Retinal pigment epithelial cell (primary cell): ENCODE measurements around the gene PSMA7.
A peak's percentile ranks its signal among the peaks of the same experiment; 100 is the strongest.

Experiments
- DNase-seq: peaks from one replicate; pipeline ENCODE4 v3.0.0-alpha.2; 2010; ENCODE audit warnings: low read depth
- H3K4me3 ChIP-seq: 2 replicates; pipeline ENCODE4 v1.5.1; 2011; ENCODE audit warnings: mild to moderate bottlenecking, low read length, control low read depth, moderate library complexity
- CTCF ChIP-seq: conservative IDR thresholded peaks from 2 replicates; pipeline ENCODE4 v1.5.1; 2011; ENCODE audit warnings: low read depth, low read length, control low read depth, inconsistent platforms

PSMA7 gene

GRCh38 chr20:62141043-62141396 lies 2.2 kb downstream of the PSMA7 start:
- H3K4me3 ChIP-seq, result peak overlapping the region; percentile 82
- no peak for TF ChIP-seq CTCF
- no peak for DNase-seq

GRCh38 chr20:62139636-62140035 lies 3.6 kb downstream of the PSMA7 start:
- no peak for DNase-seq
- no peak for TF ChIP-seq CTCF
- no peak overlapping the region for H3K4me3 ChIP-seq

GRCh38 chr20:62138912-62139311 lies 4.3 kb downstream of the PSMA7 start:
- DNase-seq, result no peak
- H3K4me3 ChIP-seq, result no peak overlapping the region

GRCh38 chr20:62138204-62138543 lies 5.0 kb downstream of the PSMA7 start:
- DNase-seq, result no peak
- no peak overlapping the region for H3K4me3 ChIP-seq
- TF ChIP-seq CTCF, result no peak

More at GRCh38 chr20:62138912-62139311, 4.3 kb downstream of the PSMA7 start:
- TF ChIP-seq CTCF, result no peak

- no peak for TF ChIP-seq CTCF
- no peak overlapping the region for H3K4me3 ChIP-seq
These were observed 5.6 kb downstream of the PSMA7 start for GRCh38 chr20:62137478-62138203.

GRCh38 chr20:62137092-62137384 lies 6.2 kb downstream of the PSMA7 start:
- no peak for DNase-seq
- no peak for TF ChIP-seq CTCF
- H3K4me3 ChIP-seq, result no peak overlapping the region

More at GRCh38 chr20:62137478-62138203, 5.6 kb downstream of the PSMA7 start:
- no peak for DNase-seq

- no peak overlapping the region for H3K4me3 ChIP-seq
- TF ChIP-seq CTCF, result peak; percentile 98
- DNase-seq, result no peak
These were observed 6.7 kb downstream of the PSMA7 start for GRCh38 chr20:62136283-62137091.
